GM23338 (cell line): ENCODE measurements around the gene FAR1. TPM values are rescaled to one million over a fixed set of nuclear protein-coding genes. Genes with fewer than 3 reads are reported as not detected.
A peak's percentile ranks its signal among the peaks of the same experiment; 100 is the strongest.

Experiments used
- ATAC-seq: fragments of 200-7000 bp; cut with Tn5 transposase; 3 replicates; pipeline ENCODE4 v1.9.1; 2020
- DNase-seq: peaks from one replicate; pipeline ENCODE4 v3.0.0-alpha.2; 2015; ENCODE audit warnings: low spot score
- H2AFZ ChIP-seq: fragments of 200-600 bp; sonication (generic); 2 replicates; pipeline ENCODE4 v1.8.0; 2016; ENCODE audit warnings: antibody characterized with exemption, mild to moderate bottlenecking, moderate library complexity
- H3F3A ChIP-seq: fragments of 200-600 bp; sonication (generic); replicated peaks from 2 replicates; pipeline ENCODE4 v1.8.0; 2017; ENCODE audit warnings: antibody characterized with exemption, mixed run types, low read depth
- H3K27ac ChIP-seq: fragments of 200-600 bp; sonication (generic); 2 replicates; pipeline ENCODE4 v1.6.1; 2016; ENCODE audit warnings: low read depth
- H3K27me3 ChIP-seq: fragments of 200-600 bp; sonication (generic); 2 replicates; pipeline ENCODE4 v1.8.0; 2016; ENCODE audit warnings: mild to moderate bottlenecking, mixed run types, moderate library complexity; ENCODE audit not compliant: insufficient read depth
- H3K36me3 ChIP-seq: fragments of 200-600 bp; sonication (generic); 2 replicates; pipeline ENCODE4 v1.8.0; 2016; ENCODE audit warnings: mild to moderate bottlenecking; ENCODE audit not compliant: insufficient read depth
- H3K4me1 ChIP-seq: fragments of 200-600 bp; sonication (generic); 2 replicates; pipeline ENCODE4 v1.8.0; 2016; ENCODE audit warnings: mild to moderate bottlenecking, moderate library complexity; ENCODE audit not compliant: insufficient read depth
- H3K4me2 ChIP-seq: fragments of 200-600 bp; sonication (generic); 2 replicates; pipeline ENCODE4 v1.7.1; 2017; ENCODE audit warnings: mixed run types
- H3K4me3 ChIP-seq: fragments of 200-600 bp; sonication (generic); 2 replicates; pipeline ENCODE4 v1.6.1; 2016; ENCODE audit warnings: mixed run types
- H3K79me2 ChIP-seq: fragments of 200-600 bp; sonication (generic); replicated peaks from 2 replicates; pipeline ENCODE4 v1.8.0; 2017; ENCODE audit warnings: mild to moderate bottlenecking; ENCODE audit not compliant: insufficient read depth
- H3K9me2 ChIP-seq: fragments of 200-600 bp; sonication (generic); 2 replicates; pipeline ENCODE4 v1.8.0; 2017; ENCODE audit not compliant: insufficient read depth
- H4K20me1 ChIP-seq: fragments of 200-600 bp; sonication (generic); replicated peaks from 2 replicates; pipeline ENCODE4 v1.8.0; 2017; ENCODE audit warnings: mild to moderate bottlenecking; ENCODE audit not compliant: insufficient read depth
- H3K27ac Mint-ChIP-seq: 2 replicates; pipeline ENCODE4 v1.8.0; 2020; ENCODE audit warnings: inconsistent platforms, mild to moderate bottlenecking, moderate library complexity, mixed read lengths
- H3K27me3 Mint-ChIP-seq: 3 replicates; pipeline ENCODE4 v1.8.0; 2022; ENCODE audit warnings: low read depth, mild to moderate bottlenecking, moderate library complexity, mixed read lengths, inconsistent platforms; ENCODE audit not compliant: insufficient read depth, poor library complexity
- H3K36me3 Mint-ChIP-seq: 3 replicates; pipeline ENCODE4 v1.8.0; 2021; ENCODE audit warnings: low read depth, mild to moderate bottlenecking, inconsistent platforms, moderate library complexity, mixed read lengths
- H3K4me1 Mint-ChIP-seq: 3 replicates; pipeline ENCODE4 v1.8.0; 2020; ENCODE audit warnings: mild to moderate bottlenecking, inconsistent platforms, mixed read lengths
- H3K4me3 Mint-ChIP-seq: 3 replicates; pipeline ENCODE4 v1.8.0; 2021; ENCODE audit warnings: moderate library complexity, mild to moderate bottlenecking, inconsistent platforms, mixed read lengths
- H3K9me3 Mint-ChIP-seq: 3 replicates; pipeline ENCODE4 v1.8.0; 2020; ENCODE audit warnings: moderate library complexity, mild to moderate bottlenecking, inconsistent platforms, mixed read lengths
- CREB1 ChIP-seq: fragments of 250-450 bp; sonication (Bioruptor Pico); IDR thresholded peaks from 2 replicates; pipeline ENCODE4 v1.5.0; 2020; ENCODE audit warnings: low read depth, mild to moderate bottlenecking, moderate library complexity
- ETS1 ChIP-seq: IDR thresholded peaks from 2 replicates; pipeline ENCODE4 v1.6.1; 2016; ENCODE audit warnings: antibody characterized with exemption
- EZH2 ChIP-seq: fragments of 200-600 bp; sonication (generic); IDR thresholded peaks from one replicate; pipeline ENCODE4 v1.8.0; 2017; ENCODE audit warnings: antibody characterized with exemption, mild to moderate bottlenecking, low read depth; ENCODE audit not compliant: unreplicated experiment
- EZH2phosphoT487 ChIP-seq: fragments of 200-600 bp; sonication (generic); IDR thresholded peaks from one replicate; pipeline ENCODE4 v1.8.1; 2018; ENCODE audit warnings: antibody characterized with exemption; ENCODE audit not compliant: unreplicated experiment
- JUNB ChIP-seq: IDR thresholded peaks from one replicate; pipeline ENCODE4 v1.6.1; 2016; ENCODE audit warnings: antibody characterized with exemption; ENCODE audit not compliant: unreplicated experiment
- NANOG ChIP-seq: IDR thresholded peaks from 2 replicates; pipeline ENCODE4 v1.6.1; 2016; ENCODE audit warnings: antibody characterized with exemption, borderline replicate concordance
- POLR2AphosphoS5 ChIP-seq: IDR thresholded peaks from 2 replicates; pipeline ENCODE4 v1.6.1; 2016; ENCODE audit warnings: antibody characterized with exemption, low read depth
- REST ChIP-seq: IDR thresholded peaks from one replicate; pipeline ENCODE4 v1.6.1; 2018; ENCODE audit warnings: antibody characterized with exemption; ENCODE audit not compliant: unreplicated experiment
- STAT1 ChIP-seq: IDR thresholded peaks from one replicate; pipeline ENCODE4 v1.6.1; 2016; ENCODE audit warnings: antibody characterized with exemption; ENCODE audit not compliant: unreplicated experiment
- ZNF114 ChIP-seq: fragments of 250-450 bp; sonication (Bioruptor Pico); IDR thresholded peaks from 2 replicates; pipeline ENCODE4 v1.5.0; 2020; ENCODE audit warnings: mild to moderate bottlenecking, moderate library complexity
- ZNF331 ChIP-seq: fragments of 250-450 bp; sonication (Bioruptor Pico); IDR thresholded peaks from 2 replicates; pipeline ENCODE4 v1.5.0; 2020; ENCODE audit warnings: low read depth, mild to moderate bottlenecking, moderate library complexity
- polyA plus RNA-seq: library from polyadenylated mRNA; unstranded; fragments of >200 nt; fragmentation: Nextera tagmentation; extraction: Ambion mirVana; gene quantifications from 2 replicates; pipeline ENCODE4 v1.2.1, GENCODE V29; 2016
- total RNA-seq: library from RNA; depleted of rRNA; stranded (reverse); fragments of >200 nt; shearing (Covaris generic); gene quantifications from 2 replicates; pipeline ENCODE4 v1.2.3, GENCODE V29; 2014
- TF ChIP-seq, protein P1 (sequence below), 2 experiments: fragments of 200-600 bp in 1 of 2; sonication (generic) in 1 of 2; conservative IDR thresholded peaks; 2 replicates each; pipeline versions ENCODE4 v1.5.1 to v1.6.1; 2016 to 2017; ENCODE audit warnings: antibody characterized with exemption in 2 of 2, low read depth in 2 of 2, mild to moderate bottlenecking in 2 of 2, moderate library complexity in 1 of 2

FAR1 gene
- total and polyA plus RNA-seq, 2 experiments from 2014 or later = 27.3 to 79.5 TPM

GRCh38 chr11:13686776-13687175 is 18.3 kb downstream of the FAR1 start:
- 0 out of 2 replicates have a peak overlapping the region, but pooled peaks have one; percentile 3 for H3K27ac ChIP-seq
- H3K79me2 ChIP-seq = peaks cover 100% of the 10 kb centered on the region
- TF ChIP-seq NANOG (no peak), EZH2 (no peak), JUNB (no peak), STAT1 (no peak), POLR2AphosphoS5 (no peak)
- TF ChIP-seq, protein P1, sequence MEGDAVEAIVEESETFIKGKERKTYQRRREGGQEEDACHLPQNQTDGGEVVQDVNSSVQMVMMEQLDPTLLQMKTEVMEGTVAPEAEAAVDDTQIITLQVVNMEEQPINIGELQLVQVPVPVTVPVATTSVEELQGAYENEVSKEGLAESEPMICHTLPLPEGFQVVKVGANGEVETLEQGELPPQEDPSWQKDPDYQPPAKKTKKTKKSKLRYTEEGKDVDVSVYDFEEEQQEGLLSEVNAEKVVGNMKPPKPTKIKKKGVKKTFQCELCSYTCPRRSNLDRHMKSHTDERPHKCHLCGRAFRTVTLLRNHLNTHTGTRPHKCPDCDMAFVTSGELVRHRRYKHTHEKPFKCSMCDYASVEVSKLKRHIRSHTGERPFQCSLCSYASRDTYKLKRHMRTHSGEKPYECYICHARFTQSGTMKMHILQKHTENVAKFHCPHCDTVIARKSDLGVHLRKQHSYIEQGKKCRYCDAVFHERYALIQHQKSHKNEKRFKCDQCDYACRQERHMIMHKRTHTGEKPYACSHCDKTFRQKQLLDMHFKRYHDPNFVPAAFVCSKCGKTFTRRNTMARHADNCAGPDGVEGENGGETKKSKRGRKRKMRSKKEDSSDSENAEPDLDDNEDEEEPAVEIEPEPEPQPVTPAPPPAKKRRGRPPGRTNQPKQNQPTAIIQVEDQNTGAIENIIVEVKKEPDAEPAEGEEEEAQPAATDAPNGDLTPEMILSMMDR (conservative IDR thresholded peaks at IDR 0.05; ENCODE audit: low read depth in 2 of 2) = no peak
- H3K9me2 ChIP-seq = no peaks in the 10 kb centered on the region
- Mint-ChIP-seq H3K36me3 (peaks cover 7% of the 10 kb centered on the region; the same call in 1 of the 3 replicates), H3K4me3 (no peak overlapping the region), H3K27me3 (no peaks in the 10 kb centered on the region), H3K9me3 (no peaks in the 10 kb centered on the region), H3K4me1 (peaks cover 30% of the 10 kb centered on the region), H3K27ac (no peak overlapping the region)
- peaks cover 27% of the 10 kb centered on the region for H3K4me1 ChIP-seq
- DNase-seq = no peak
- H2AFZ ChIP-seq = no peak overlapping the region
- no peak overlapping the region for H3K4me3 ChIP-seq
- peaks cover 30% of the 10 kb centered on the region for H4K20me1 ChIP-seq
- H3K27me3 ChIP-seq = no peaks in the 10 kb centered on the region
- peak overlapping the region; percentile 9; the same call in 1 of the 2 replicates for H3K4me2 ChIP-seq
- ATAC-seq = no peak
- no peaks in the 10 kb centered on the region for H3F3A ChIP-seq
- no peaks in the 10 kb centered on the region for H3K36me3 ChIP-seq

DNA sequence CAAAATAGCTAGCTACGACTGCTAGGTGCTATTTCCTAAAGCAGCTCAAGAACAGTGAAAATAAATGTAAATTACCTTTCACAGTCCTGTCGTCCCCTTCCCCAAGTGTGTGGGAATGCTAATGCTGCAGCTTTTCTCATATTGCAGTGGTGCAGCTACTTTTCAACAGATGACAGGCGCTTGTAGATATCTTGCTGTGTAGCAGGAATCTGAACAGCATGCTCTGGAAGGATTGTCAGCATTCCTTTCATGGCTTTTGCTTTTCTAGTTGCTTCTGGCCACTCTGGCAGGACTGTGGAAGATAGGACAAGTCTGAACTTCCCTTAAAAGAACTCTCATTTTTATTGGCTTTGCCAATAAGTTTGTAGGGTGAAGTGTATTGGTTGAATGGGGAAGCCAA is 18.8 kb downstream of the FAR1 start:
- Histone ChIP-seq H3K4me3 (no peak overlapping the region), H2AFZ (no peak overlapping the region), H3K27me3 (no peaks in the 10 kb centered on the region), H3K36me3 (no peaks in the 10 kb centered on the region), H3F3A (no peaks in the 10 kb centered on the region), H3K27ac (0 out of 2 replicates have a peak overlapping the region, but pooled peaks have one; percentile 3), H4K20me1 (peaks cover 25% of the 10 kb centered on the region), H3K9me2 (no peaks in the 10 kb centered on the region), H3K4me1 (peaks cover 27% of the 10 kb centered on the region), H3K79me2 (peaks cover 100% of the 10 kb centered on the region), H3K4me2 (peak overlapping the region; percentile 9; the same call in 1 of the 2 replicates)
- peak; percentile 15 for DNase-seq
- H3K4me1 Mint-ChIP-seq = peaks cover 30% of the 10 kb centered on the region
- H3K9me3 Mint-ChIP-seq = no peaks in the 10 kb centered on the region
- H3K27me3 Mint-ChIP-seq = no peaks in the 10 kb centered on the region
- H3K27ac Mint-ChIP-seq = no peak overlapping the region
- ATAC-seq = no peak
- peaks cover 7% of the 10 kb centered on the region; the same call in 1 of the 3 replicates for H3K36me3 Mint-ChIP-seq
- H3K4me3 Mint-ChIP-seq = no peak overlapping the region
- no peak for TF ChIP-seq EZH2phosphoT487
- no peak for TF ChIP-seq ETS1
- TF ChIP-seq, protein P1 (conservative IDR thresholded peaks at IDR 0.05; ENCODE audit: low read depth in 2 of 2) = no peak
- no peak for TF ChIP-seq REST
- no peak for TF ChIP-seq JUNB
- no peak for TF ChIP-seq ZNF114 (CRISPR knock-in tag)
- TF ChIP-seq CREB1 = no peak
- no peak for TF ChIP-seq STAT1
- TF ChIP-seq EZH2 = no peak
- no peak for TF ChIP-seq ZNF331
- TF ChIP-seq NANOG = no peak
- TF ChIP-seq POLR2AphosphoS5 = no peak
